ENCODE data around the gene TNIK. TPM values are rescaled to one million over a fixed set of nuclear protein-coding genes. Genes with fewer than 3 reads are reported as not detected.

The TNIK gene
- total RNA-seq, 1 experiment from 2014 or later: 22.4 TPM

DNA sequence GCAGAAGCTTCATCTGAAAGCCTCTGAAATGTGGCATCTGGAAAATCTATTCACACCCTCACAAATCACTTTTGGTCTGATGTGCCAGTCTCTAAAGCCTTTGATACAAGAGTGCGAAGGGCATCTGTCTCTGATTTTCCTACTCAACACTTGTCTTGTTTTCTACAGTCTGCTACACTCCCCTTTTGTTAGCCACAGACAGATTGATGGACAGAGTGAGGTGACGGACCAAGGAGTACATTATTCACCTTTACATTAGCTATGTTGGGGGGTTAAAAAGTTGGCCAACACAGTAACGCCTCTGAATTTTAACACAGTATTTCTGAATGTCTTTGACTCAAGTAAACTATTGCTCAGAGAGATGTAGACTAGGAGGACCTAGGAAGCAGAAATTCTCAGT, 63.1 kb downstream of the TNIK start:
- ChIA-PET POLR2A (no interaction called here), CTCF (no interaction called here)
- no peak for DNase-seq
- Mint-ChIP-seq H3K4me3 (ENCODE audit: unreplicated experiment) (no peak overlapping the region), H3K4me1 (ENCODE audit: low read depth, unreplicated experiment) (peaks cover 5% of the 10 kb centered on the region), H3K27me3 (ENCODE audit: insufficient read depth, unreplicated experiment) (no peaks in the 10 kb centered on the region), H3K27ac (ENCODE audit: unreplicated experiment) (no peak overlapping the region), H3K9me3 (ENCODE audit: unreplicated experiment) (peaks cover under 1% of the 10 kb centered on the region), H3K36me3 (ENCODE audit: insufficient read depth, unreplicated experiment) (no peaks in the 10 kb centered on the region)
- intact Hi-C loops (cut with micrococcal nuclease; ENCODE audit: unreplicated experiment): no loop called here
- H3K4me1 ChIP-seq: peaks cover 13% of the 10 kb centered on the region; the same call in 1 of the 2 replicates
- H3K27me3 ChIP-seq (replicated peaks; ENCODE audit: control insufficient read depth, insufficient read depth, low read length): no peaks in the 10 kb centered on the region
- no peak for TF ChIP-seq CTCF (IDR thresholded peaks at IDR 0.05; ENCODE audit: insufficient read depth in 1 of 2, low read depth in 1 of 2, low read length in 1 of 2, severe bottlenecking in 1 of 2, unreplicated experiment in 1 of 2)
- BruUV-seq (replicated peaks): no TSS peak
- no peaks in the 10 kb centered on the region for H3K36me3 ChIP-seq (ENCODE audit: control insufficient read depth, insufficient read depth, low read length)
- H3K9me3 ChIP-seq: no peaks in the 10 kb centered on the region
- H3K4me3 ChIP-seq (ENCODE audit: low read depth, low read length): no peak overlapping the region

GRCh38 chr3:171396048-171396447, 64.2 kb downstream of the TNIK start:
- no peaks in the 10 kb centered on the region for H3K36me3 Mint-ChIP-seq (ENCODE audit: insufficient read depth, unreplicated experiment)
- no peaks in the 10 kb centered on the region for H3K36me3 ChIP-seq (ENCODE audit: control insufficient read depth, insufficient read depth, low read length)
- DNase-seq: no peak
- no peaks in the 10 kb centered on the region for H3K27me3 Mint-ChIP-seq (ENCODE audit: insufficient read depth, unreplicated experiment)
- H3K4me3 ChIP-seq (ENCODE audit: low read depth, low read length): no peak overlapping the region
- no peaks in the 10 kb centered on the region for H3K27me3 ChIP-seq (replicated peaks; ENCODE audit: control insufficient read depth, insufficient read depth, low read length)
- peaks cover 11% of the 10 kb centered on the region for H3K9me3 Mint-ChIP-seq (ENCODE audit: unreplicated experiment)
- no peak for TF ChIP-seq CTCF (IDR thresholded peaks at IDR 0.05; ENCODE audit: insufficient read depth in 1 of 2, low read depth in 1 of 2, low read length in 1 of 2, severe bottlenecking in 1 of 2, unreplicated experiment in 1 of 2)
- no TSS peak for BruUV-seq (replicated peaks)
- H3K4me3 Mint-ChIP-seq (ENCODE audit: unreplicated experiment): no peak overlapping the region
- H3K4me1 ChIP-seq: peaks cover 13% of the 10 kb centered on the region; the same call in 1 of the 2 replicates
- ChIA-PET CTCF (no interaction called here), POLR2A (no interaction called here)
- peaks cover 5% of the 10 kb centered on the region for H3K4me1 Mint-ChIP-seq (ENCODE audit: low read depth, unreplicated experiment)
- H3K9me3 ChIP-seq: peaks cover 10% of the 10 kb centered on the region
- no peak overlapping the region for H3K27ac Mint-ChIP-seq (ENCODE audit: unreplicated experiment)
- intact Hi-C loops (cut with micrococcal nuclease; ENCODE audit: unreplicated experiment): no loop called here

DNA sequence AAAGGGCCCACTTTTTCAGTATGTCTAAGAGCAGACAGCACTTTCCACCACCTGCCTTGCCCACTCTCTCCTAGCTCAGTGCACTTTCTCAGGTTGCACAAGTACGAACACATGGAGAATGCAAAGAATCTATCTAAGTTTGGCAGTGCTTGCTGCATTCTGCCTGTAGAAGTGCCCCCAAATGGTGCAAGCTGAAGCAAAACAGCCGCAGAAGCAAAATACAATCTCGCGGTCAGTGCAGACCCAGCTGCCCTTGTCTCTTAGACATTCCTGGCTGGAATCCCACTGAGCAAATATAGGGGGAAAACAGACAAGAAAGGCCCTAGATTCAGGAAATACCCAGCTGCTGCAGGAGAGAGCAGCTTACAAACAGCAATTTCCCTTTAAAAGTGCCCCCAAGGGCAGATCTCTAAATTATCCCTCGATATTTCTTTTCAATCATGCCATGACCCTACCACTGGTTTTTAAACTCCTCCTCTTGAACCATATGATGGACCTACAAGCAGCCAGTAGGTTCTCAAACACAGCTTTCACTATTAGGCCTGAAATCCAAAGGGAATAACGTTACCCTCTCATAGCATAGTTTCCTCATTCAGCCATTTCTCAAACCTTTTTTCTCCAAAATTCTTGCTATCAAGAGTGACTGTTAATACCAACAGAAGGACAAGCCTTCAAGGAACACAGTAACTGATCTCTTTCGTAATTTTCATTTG, 67.0 kb downstream of the TNIK start:
- Mint-ChIP-seq H3K4me3 (ENCODE audit: unreplicated experiment) (no peak overlapping the region), H3K36me3 (ENCODE audit: insufficient read depth, unreplicated experiment) (no peaks in the 10 kb centered on the region), H3K9me3 (ENCODE audit: unreplicated experiment) (peaks cover 12% of the 10 kb centered on the region), H3K4me1 (ENCODE audit: low read depth, unreplicated experiment) (peaks cover 5% of the 10 kb centered on the region), H3K27me3 (ENCODE audit: insufficient read depth, unreplicated experiment) (no peaks in the 10 kb centered on the region), H3K27ac (ENCODE audit: unreplicated experiment) (no peak overlapping the region)
- CTCF ChIA-PET: no interaction called here
- no TSS peak for BruUV-seq (replicated peaks)
- Histone ChIP-seq H3K4me3 (ENCODE audit: low read depth, low read length) (no peak overlapping the region), H3K4me1 (peaks cover 13% of the 10 kb centered on the region; the same call in 1 of the 2 replicates), H3K9me3 (peaks cover 11% of the 10 kb centered on the region), H3K36me3 (ENCODE audit: control insufficient read depth, insufficient read depth, low read length) (no peaks in the 10 kb centered on the region), H3K27me3 (replicated peaks; ENCODE audit: control insufficient read depth, insufficient read depth, low read length) (no peaks in the 10 kb centered on the region)
- DNase-seq: no peak
- POLR2A ChIA-PET: no interaction called here
- TF ChIP-seq CTCF (IDR thresholded peaks at IDR 0.05; ENCODE audit: insufficient read depth in 1 of 2, low read depth in 1 of 2, low read length in 1 of 2, severe bottlenecking in 1 of 2, unreplicated experiment in 1 of 2): no peak
- intact Hi-C loops (cut with micrococcal nuclease; ENCODE audit: unreplicated experiment): no loop called here

All from Caco-2 (cell line).